ENCODE measurements around the gene DDC.
"Not testable (repeated sequence)": the region's sequence is repeated elsewhere in the genome, so short reads cannot be mapped to it uniquely, and the experiment has no call there.

Gene DDC

DNA sequence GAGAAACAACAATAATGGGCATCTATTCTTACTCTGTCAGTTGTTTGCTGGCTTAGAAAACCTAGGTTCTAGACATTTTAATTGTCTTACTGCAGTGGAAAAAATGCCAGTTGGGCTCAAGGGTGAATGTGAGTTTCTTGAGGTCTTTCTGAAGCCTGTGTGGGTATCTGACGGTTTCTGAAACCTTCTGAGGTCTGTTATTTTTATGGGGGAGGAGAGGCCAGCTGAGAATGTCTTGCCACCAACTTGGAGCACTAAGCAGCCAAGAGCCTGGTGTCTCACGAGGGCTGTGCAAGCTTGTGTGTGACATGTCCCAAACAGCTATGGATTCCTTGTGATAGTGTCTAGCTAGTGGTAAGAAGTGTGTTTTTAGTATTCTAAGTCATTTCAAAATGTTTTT, 24.2 kb upstream of the DDC start:
- no peak for DNase-seq (ENCODE audit: low spot score)

GRCh38 chr7:50588937-50589336, 23.7 kb upstream of the DDC start:
- DNase-seq (ENCODE audit: low spot score): no peak

- no peak for DNase-seq (ENCODE audit: low spot score)
Measured at GRCh38 chr7:50587737-50588136, 22.5 kb upstream of the DDC start.

- no peak for DNase-seq (ENCODE audit: low spot score)
Measured at GRCh38 chr7:50584793-50585408, 19.7 kb upstream of the DDC start.

- no peak for DNase-seq (ENCODE audit: low spot score)
Measured at GRCh38 chr7:50584386-50584785, 19.2 kb upstream of the DDC start.

- DNase-seq (ENCODE audit: low spot score): not testable (repeated sequence)
Measured at GRCh38 chr7:50583295-50583694, 18.1 kb upstream of the DDC start.

DNA sequence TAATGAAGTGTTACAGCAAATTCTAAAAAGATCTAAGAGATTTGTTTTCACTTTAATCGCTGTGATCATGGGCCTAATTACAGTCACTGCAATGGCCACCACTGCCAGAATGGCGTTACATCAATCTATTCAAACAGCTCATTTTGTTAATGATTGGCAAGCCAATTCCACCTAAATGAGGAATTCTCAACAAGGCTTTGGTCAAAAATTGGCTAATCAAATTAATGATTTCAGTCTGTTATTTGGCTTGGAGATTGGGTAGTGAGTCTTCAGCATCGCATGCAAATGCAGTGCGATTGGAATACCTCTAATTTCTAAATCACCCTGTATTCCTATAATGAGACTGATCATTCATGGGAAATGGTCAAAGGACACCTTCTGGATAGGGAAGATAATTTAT, 17.1 kb upstream of the DDC start:
- DNase-seq (ENCODE audit: low spot score): not testable (repeated sequence)

DNA sequence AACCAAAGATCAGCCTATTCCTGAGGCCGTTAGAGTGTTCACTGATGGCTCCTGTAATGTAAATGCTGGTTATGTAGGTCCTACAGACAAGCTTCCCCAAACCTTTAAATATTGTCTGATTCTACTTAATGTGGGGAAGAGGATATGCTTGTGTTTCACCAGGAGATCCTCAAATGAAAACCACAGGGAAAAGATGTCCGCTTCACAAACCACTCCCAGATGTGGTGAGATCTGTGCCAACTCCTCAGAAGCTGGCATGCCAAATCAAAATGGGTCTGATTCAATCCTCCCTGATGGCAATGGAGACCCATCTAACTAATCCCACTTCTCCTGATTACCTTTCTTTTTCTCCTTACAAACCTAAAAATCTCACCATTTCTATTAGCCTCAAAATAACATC, 15.5 kb upstream of the DDC start:
- not testable (repeated sequence) for DNase-seq (ENCODE audit: low spot score)

- no peak for DNase-seq (ENCODE audit: low spot score)
Measured at GRCh38 chr7:50580057-50580456, 14.9 kb upstream of the DDC start.

DNA sequence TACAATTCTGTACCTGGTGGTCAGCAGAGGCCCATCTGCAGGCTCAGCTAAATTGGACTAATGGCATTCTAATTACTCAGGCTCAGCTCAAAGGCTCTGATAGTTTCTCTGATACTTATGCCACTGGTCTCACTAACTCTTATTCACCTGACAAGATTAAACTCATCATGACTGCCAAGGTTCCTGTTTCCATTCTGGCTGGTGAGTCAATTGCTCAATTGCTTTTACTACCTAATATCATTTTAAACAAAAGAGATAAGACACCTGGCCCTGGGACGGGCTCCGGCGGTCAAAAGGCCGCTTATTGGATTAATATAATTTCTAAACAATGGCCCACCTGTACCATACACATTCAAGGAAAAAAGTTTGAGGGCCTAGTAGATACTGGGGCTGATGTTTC, 12.9 kb upstream of the DDC start:
- not testable (repeated sequence) for DNase-seq (ENCODE audit: low spot score)

GRCh38 chr7:50577569-50577968, 12.4 kb upstream of the DDC start:
- DNase-seq (ENCODE audit: low spot score): no peak

DNA sequence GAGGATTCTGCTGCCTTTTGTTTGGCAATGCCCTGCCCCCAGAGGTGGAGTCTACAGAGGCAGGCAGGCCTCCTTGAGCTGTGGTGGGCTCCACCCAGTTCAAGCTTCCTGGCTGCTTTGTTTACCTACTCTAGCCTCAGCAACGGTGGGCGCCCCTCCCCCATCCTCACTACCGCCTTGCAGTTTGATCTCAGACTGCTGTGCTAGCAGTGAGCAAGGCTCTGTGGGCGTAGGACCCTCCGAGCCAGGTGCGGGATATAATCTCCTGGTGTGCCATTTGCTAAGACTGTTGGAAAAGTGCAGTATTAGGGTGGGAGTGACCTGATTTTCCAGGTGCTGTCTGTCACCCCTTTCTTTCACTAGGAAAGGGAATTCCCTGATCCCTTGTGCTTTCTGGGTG, 11.2 kb upstream of the DDC start:
- not testable (repeated sequence) for DNase-seq (ENCODE audit: low spot score)

- DNase-seq (ENCODE audit: low spot score): no peak
Measured at GRCh38 chr7:50567715-50568261, 2.6 kb upstream of the DDC start.

DNA sequence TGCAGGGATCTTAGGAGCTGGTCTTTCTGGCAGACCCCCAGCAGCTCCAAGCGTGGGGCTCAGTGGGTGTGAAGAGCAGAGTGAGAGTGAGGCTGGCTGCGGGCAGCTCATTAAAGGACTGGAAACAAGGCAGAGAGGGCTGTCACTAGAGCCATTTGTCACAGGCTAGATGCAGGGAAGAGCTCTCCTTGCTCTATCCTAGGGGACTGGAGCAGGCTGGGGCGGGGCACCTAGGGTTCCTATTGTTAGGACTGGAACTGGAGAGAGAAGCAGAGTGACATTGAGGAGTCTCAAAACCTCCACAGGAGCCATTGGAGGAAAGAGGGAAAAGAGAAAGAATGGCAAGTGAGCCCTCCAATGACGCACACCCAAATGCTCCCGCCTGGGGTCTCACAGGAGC, 772 bp upstream of the DDC start:
- DNase-seq (ENCODE audit: low spot score): no peak

GRCh38 chr7:50565559-50565916, 333 bp upstream of the DDC start:
- DNase-seq (ENCODE audit: low spot score): no peak

DNA sequence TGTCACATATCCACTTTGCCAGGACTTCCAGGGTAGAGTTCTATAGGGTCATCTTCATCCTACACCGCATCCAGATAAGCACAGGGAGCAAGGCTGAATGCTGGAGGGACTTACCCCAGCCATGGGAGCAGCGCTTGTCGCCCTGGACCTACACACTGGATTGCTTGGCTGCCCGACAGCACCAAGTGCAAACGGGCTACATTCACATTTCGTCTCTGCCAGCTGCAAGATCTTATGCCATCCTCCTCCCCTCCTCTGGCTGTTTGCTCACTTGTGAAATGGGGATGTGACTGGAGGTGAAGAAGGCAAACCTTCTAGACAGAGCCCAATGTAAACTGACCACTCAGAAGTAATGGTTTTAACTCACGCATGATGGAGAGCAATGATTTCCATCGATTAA, 1.0 kb downstream of the DDC start:
- no peak for DNase-seq (ENCODE audit: low spot score)

GRCh38 chr7:50562136-50562535, 3.1 kb downstream of the DDC start:
- no peak for DNase-seq (ENCODE audit: low spot score)

GRCh38 chr7:50560865-50561351, 4.3 kb downstream of the DDC start:
- no peak for DNase-seq (ENCODE audit: low spot score)

- no peak for DNase-seq (ENCODE audit: low spot score)
Measured at GRCh38 chr7:50559881-50560280, 5.3 kb downstream of the DDC start.

DNA sequence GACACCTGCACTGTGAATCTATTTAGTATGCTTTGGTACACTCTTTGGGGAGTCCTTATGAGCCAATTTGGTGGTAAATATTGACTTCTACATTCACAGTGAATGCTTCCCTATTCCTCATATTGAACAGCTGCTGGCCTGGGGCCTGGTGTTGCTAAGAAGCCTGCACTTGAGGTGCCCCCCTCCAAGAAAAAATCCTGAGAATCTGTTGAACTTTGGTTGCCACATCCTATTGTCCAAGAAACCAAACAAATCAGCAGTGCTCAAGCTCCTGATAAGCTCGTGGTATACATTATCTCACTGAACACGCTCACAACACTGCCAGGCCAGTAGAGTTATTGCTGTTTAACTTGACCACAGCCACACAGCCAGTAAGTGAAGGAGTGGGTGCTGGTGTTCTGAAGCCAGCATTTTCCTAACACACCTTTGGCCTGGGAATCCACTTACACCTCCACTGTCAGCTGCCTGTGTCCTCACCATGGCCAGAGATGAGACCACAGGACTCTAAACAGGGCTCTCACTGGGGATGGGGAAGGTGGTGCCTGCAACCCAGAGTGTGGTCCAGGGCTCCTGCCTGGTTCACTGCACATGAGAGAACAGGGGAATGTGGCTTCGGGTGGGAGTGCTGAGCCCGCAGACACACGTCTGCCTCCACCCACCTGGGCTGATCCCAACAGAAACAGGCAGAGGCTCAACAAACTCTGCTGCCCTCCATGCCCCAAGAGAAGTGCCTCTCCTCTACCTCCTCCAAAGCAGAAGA, 6.7 kb downstream of the DDC start:
- no peak for DNase-seq (ENCODE audit: low spot score)

DNA sequence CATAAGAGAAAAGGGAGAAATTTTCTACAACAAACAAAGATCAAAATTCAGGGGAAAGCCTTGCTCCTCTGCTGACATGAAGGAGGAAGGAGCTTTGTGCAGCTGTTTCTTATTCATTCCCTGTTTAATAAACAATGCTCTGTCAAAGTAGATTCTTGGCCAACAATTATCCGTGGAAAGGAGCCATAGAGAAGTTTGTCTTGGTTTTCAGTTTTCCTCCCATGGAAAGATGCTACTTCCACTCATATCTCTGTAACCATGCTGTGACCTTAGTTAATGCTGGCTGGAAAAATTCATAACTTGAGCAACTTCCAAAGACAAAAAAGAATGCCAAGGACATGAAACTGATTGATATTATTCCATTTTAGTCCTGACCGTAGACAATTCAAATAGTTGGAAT, 8.1 kb downstream of the DDC start:
- no peak for DNase-seq (ENCODE audit: low spot score)

DNA sequence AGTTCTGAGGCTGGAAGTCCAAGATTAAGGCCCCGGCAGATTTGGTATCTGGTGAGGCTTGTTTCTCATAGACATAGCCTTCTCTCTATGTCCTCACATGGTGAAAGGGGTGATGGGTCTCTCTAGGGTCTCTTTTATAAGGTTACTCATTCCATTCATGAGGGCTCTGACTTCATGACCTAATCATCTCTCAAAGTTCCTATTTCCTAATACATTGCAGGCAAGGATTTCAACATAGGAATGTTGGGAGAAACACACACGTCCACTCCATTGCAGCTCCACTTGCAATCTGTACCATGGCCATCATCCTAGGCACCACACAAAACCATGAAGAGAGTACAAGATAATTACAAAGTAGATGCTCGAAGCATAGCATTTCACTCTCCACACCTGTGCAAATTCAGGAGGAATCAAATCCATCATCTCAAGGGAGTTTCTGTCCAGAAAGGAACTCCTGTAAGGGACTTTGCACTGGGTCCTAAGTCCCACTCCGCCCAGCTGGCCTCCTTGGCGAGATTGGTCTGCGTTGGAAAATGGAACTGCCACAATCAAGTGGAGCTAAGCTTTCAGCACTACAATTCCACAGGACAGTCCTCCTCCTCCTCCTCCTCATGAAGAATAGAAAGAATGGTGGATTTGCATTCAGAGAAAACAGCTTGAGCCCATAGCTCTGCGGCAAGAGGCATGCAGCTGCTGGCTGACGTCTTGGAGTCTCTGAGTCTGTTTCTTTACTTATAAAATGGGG, 8.8 kb downstream of the DDC start:
- DNase-seq (ENCODE audit: low spot score): no peak

GRCh38 chr7:50555594-50556140, 9.5 kb downstream of the DDC start:
- no peak for DNase-seq (ENCODE audit: low spot score)

Measured in Ammon's horn (tissue), 1 donor.